Measurements from ENCODE around the gene AGFG2.

DNA sequence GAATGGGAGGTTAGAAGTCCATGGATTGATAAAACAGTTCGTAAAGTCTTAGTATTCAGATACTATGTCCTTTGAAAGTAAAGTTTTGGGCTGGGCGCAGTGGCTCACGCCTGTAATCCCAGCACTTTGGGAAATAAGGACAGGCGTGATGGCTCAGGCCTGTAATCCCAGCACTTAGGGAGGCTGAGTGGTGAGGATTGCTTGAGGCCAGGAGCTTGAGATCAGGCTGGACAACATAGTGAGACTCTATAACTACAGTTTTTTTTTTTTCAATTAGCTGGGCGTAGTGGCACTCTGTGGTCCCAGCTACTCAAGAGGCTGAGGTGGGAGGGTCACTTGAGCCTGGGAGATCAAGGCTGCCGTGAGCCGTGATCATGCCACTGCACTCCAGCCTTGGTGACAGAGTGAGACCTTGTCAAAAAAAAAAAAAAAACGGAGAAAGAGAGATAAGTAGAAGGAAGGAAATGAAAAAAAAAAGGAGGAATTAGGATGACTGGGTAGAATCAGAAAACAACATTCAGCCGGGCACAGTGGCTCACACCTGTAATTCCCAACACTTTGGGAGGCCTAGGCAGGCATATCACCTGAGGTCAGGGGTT is 25.7 kb upstream of the AGFG2 start:
- TF ChIP-seq, protein P1, sequence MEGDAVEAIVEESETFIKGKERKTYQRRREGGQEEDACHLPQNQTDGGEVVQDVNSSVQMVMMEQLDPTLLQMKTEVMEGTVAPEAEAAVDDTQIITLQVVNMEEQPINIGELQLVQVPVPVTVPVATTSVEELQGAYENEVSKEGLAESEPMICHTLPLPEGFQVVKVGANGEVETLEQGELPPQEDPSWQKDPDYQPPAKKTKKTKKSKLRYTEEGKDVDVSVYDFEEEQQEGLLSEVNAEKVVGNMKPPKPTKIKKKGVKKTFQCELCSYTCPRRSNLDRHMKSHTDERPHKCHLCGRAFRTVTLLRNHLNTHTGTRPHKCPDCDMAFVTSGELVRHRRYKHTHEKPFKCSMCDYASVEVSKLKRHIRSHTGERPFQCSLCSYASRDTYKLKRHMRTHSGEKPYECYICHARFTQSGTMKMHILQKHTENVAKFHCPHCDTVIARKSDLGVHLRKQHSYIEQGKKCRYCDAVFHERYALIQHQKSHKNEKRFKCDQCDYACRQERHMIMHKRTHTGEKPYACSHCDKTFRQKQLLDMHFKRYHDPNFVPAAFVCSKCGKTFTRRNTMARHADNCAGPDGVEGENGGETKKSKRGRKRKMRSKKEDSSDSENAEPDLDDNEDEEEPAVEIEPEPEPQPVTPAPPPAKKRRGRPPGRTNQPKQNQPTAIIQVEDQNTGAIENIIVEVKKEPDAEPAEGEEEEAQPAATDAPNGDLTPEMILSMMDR (conservative IDR thresholded peaks at IDR 0.05; ENCODE audit: low read length), result no peak
- no peak for TF ChIP-seq EZH2phosphoT487 (IDR thresholded peaks at IDR 0.05; ENCODE audit: borderline replicate concordance)
